Hepatocyte (in vitro differentiated cells): ENCODE data around the gene SPECC1L.
"Not testable (repeated sequence)": the region's sequence is repeated elsewhere in the genome, so short reads cannot be mapped to it uniquely, and the experiment has no call there.

Source experiments
- EZH2 ChIP-seq: fragments of 200-600 bp; sonication (generic); IDR thresholded peaks from 2 replicates; pipeline ENCODE4 v1.6.1; 2016; ENCODE audit warnings: antibody characterized with exemption, mild to moderate bottlenecking, borderline replicate concordance
- TF ChIP-seq, protein P1 (sequence below): fragments of 200-600 bp; sonication (generic); IDR thresholded peaks from 2 replicates; pipeline ENCODE4 v1.5.1; 2016; ENCODE audit warnings: antibody characterized with exemption, mild to moderate bottlenecking; ENCODE audit not compliant: poor library complexity

DNA sequence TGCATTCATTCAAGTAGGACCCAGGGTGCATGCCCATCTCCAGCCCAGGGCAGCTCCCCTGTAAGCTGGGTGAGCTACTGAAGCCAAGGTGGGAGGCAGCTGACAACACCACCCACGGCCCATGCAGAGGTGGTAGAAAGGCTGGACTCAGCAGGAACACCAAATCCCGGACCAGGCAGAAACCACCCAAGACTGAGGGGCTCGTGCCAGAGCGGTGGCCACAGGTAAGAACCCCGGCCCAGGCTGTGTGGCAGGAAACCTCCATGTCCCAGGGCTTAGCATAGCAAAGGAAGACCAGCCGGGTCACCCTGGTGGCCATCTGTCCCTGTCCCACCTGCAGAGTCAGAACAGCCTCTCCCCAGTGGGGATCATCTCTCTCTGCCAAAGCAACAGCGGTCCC lies 13.9 kb upstream of the SPECC1L start:
- TF ChIP-seq, protein P1, sequence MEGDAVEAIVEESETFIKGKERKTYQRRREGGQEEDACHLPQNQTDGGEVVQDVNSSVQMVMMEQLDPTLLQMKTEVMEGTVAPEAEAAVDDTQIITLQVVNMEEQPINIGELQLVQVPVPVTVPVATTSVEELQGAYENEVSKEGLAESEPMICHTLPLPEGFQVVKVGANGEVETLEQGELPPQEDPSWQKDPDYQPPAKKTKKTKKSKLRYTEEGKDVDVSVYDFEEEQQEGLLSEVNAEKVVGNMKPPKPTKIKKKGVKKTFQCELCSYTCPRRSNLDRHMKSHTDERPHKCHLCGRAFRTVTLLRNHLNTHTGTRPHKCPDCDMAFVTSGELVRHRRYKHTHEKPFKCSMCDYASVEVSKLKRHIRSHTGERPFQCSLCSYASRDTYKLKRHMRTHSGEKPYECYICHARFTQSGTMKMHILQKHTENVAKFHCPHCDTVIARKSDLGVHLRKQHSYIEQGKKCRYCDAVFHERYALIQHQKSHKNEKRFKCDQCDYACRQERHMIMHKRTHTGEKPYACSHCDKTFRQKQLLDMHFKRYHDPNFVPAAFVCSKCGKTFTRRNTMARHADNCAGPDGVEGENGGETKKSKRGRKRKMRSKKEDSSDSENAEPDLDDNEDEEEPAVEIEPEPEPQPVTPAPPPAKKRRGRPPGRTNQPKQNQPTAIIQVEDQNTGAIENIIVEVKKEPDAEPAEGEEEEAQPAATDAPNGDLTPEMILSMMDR, result not testable (repeated sequence)
- TF ChIP-seq EZH2, result not testable (repeated sequence)
